Urinary bladder (tissue), 4 donors: ENCODE results near the gene XDH. TPM values are rescaled to one million over a fixed set of nuclear protein-coding genes. Genes with fewer than 3 reads are reported as not detected.

Experiments
- DNase-seq: peaks from one replicate; pipeline ENCODE4 v3.0.0-alpha.2; 2015; ENCODE audit errors: extremely low spot score
- H3K27ac ChIP-seq: one replicate; pipeline ENCODE4 v1.5.1; 2013; ENCODE audit warnings: low read depth, mild to moderate bottlenecking, moderate library complexity
- H3K36me3 ChIP-seq: one replicate; pipeline ENCODE4 v1.6.1; 2013; ENCODE audit warnings: mild to moderate bottlenecking, moderate library complexity; ENCODE audit not compliant: insufficient read depth
- H3K4me1 ChIP-seq: one replicate; pipeline ENCODE4 v1.6.1; 2013; ENCODE audit warnings: mild to moderate bottlenecking, moderate library complexity; ENCODE audit not compliant: insufficient read depth
- H3K4me3 ChIP-seq: one replicate; pipeline ENCODE4 v1.5.1; 2013; ENCODE audit warnings: low read depth, low read length
- WGBS: extraction: QIAGEN DNeasy Blood & Tissue Kit; methylation state at CpG from one replicate; pipeline ENCODE4 v1.1.7; 2013; 5-methylcytosine and 5-hydroxymethylcytosine counted together
- polyA plus RNA-seq: library from polyadenylated mRNA; stranded (reverse); fragments of 200-250 nt; gene quantifications from one replicate; pipeline ENCODE4 v1.2.3, GENCODE V29; 2013
- total RNA-seq: library from RNA; depleted of rRNA; stranded (reverse); fragments of >200 nt; gene quantifications from one replicate; pipeline ENCODE4 v1.2.3, GENCODE V29; 2014
- donor health status: healthy with polysubstance abuse.
- donor health status: healthy.

The XDH gene
- total and polyA plus RNA-seq, 2 donors = 1.5 to 2.1 TPM

- Histone ChIP-seq H3K4me1 (no peaks in the 10 kb centered on the region), H3K4me3 (no peak overlapping the region), H3K27ac (no peak overlapping the region), H3K36me3 (no peaks in the 10 kb centered on the region)
- no peak for DNase-seq
These were observed 4.8 kb upstream of the XDH start for GRCh38 chr2:31419386-31419785.

- H3K27ac ChIP-seq = no peak overlapping the region
- no peaks in the 10 kb centered on the region for H3K4me1 ChIP-seq
- no peak overlapping the region for H3K4me3 ChIP-seq
- no peaks in the 10 kb centered on the region for H3K36me3 ChIP-seq
- DNase-seq = no peak
- 43% methylated on average over 2 of the region's 2 CpGs for WGBS
These were observed 879 bp upstream of the XDH start for GRCh38 chr2:31415421-31415820.

GRCh38 chr2:31413862-31414550 is 536 bp downstream of the XDH start:
- no peaks in the 10 kb centered on the region for H3K4me1 ChIP-seq
- WGBS = 46% methylated on average over 5 of the region's 5 CpGs
- H3K36me3 ChIP-seq = no peaks in the 10 kb centered on the region
- DNase-seq = no peak
- no peak overlapping the region for H3K27ac ChIP-seq
- H3K4me3 ChIP-seq = no peak overlapping the region

- 27% methylated on average over 1 of the region's 1 CpG for WGBS
- Histone ChIP-seq H3K4me1 (no peaks in the 10 kb centered on the region), H3K27ac (no peak overlapping the region), H3K4me3 (no peak overlapping the region), H3K36me3 (no peaks in the 10 kb centered on the region)
- no peak for DNase-seq
These were observed 1.5 kb downstream of the XDH start for GRCh38 chr2:31413025-31413424.

GRCh38 chr2:31411771-31412170 is 2.8 kb downstream of the XDH start:
- H3K4me3 ChIP-seq = no peak overlapping the region
- 81% methylated on average over 2 of the region's 2 CpGs for WGBS
- no peaks in the 10 kb centered on the region for H3K36me3 ChIP-seq
- no peaks in the 10 kb centered on the region for H3K4me1 ChIP-seq
- H3K27ac ChIP-seq = no peak overlapping the region
- DNase-seq = no peak

- no peak overlapping the region for H3K4me3 ChIP-seq
- no peaks in the 10 kb centered on the region for H3K36me3 ChIP-seq
- DNase-seq = no peak
- WGBS = 80% methylated on average over 10 of the region's 10 CpGs
- H3K27ac ChIP-seq = no peak overlapping the region
- H3K4me1 ChIP-seq = no peaks in the 10 kb centered on the region
These were observed 7.8 kb downstream of the XDH start for GRCh38 chr2:31406593-31407385.

GRCh38 chr2:31404827-31405226 is 9.7 kb downstream of the XDH start:
- no peak for DNase-seq
- H3K36me3 ChIP-seq = no peaks in the 10 kb centered on the region
- 82% methylated on average over 4 of the region's 4 CpGs for WGBS
- H3K27ac ChIP-seq = no peak overlapping the region
- H3K4me1 ChIP-seq = no peaks in the 10 kb centered on the region
- H3K4me3 ChIP-seq = no peak overlapping the region

- DNase-seq = no peak
- WGBS = 89% methylated on average over 1 of the region's 1 CpG
- H3K4me1 ChIP-seq = no peaks in the 10 kb centered on the region
These were observed 10.2 kb downstream of the XDH start for GRCh38 chr2:31404302-31404701.

GRCh38 chr2:31402388-31402787 is 12.2 kb downstream of the XDH start:
- 89% methylated on average over 1 of the region's 1 CpG for WGBS
- H3K4me1 ChIP-seq = no peaks in the 10 kb centered on the region
- H3K4me3 ChIP-seq = no peak overlapping the region
- H3K27ac ChIP-seq = no peak overlapping the region
- H3K36me3 ChIP-seq = no peaks in the 10 kb centered on the region
- DNase-seq = no peak

More at GRCh38 chr2:31404302-31404701, 10.2 kb downstream of the XDH start:
- no peaks in the 10 kb centered on the region for H3K36me3 ChIP-seq
- H3K4me3 ChIP-seq = no peak overlapping the region
- no peak overlapping the region for H3K27ac ChIP-seq

- Histone ChIP-seq H3K36me3 (no peaks in the 10 kb centered on the region), H3K27ac (no peak overlapping the region), H3K4me1 (no peaks in the 10 kb centered on the region), H3K4me3 (no peak overlapping the region)
- DNase-seq = no peak
- WGBS = 45% methylated on average over 2 of the region's 2 CpGs
These were observed 13.0 kb downstream of the XDH start for GRCh38 chr2:31401580-31401979.

GRCh38 chr2:31398881-31399280 is 15.7 kb downstream of the XDH start:
- Histone ChIP-seq H3K27ac (no peak overlapping the region), H3K4me1 (no peaks in the 10 kb centered on the region), H3K4me3 (no peak overlapping the region), H3K36me3 (no peaks in the 10 kb centered on the region)
- WGBS = 85% methylated on average over 2 of the region's 2 CpGs
- DNase-seq = no peak

GRCh38 chr2:31397094-31397493 is 17.4 kb downstream of the XDH start:
- H3K27ac ChIP-seq = no peak overlapping the region
- WGBS = 74% methylated on average over 4 of the region's 4 CpGs
- no peak overlapping the region for H3K4me3 ChIP-seq
- no peak for DNase-seq
- no peaks in the 10 kb centered on the region for H3K4me1 ChIP-seq
- no peaks in the 10 kb centered on the region for H3K36me3 ChIP-seq

- no peaks in the 10 kb centered on the region for H3K4me1 ChIP-seq
These were observed 24.2 kb downstream of the XDH start for GRCh38 chr2:31390324-31390723.

GRCh38 chr2:31388736-31389135 is 25.8 kb downstream of the XDH start:
- H3K4me3 ChIP-seq = no peak overlapping the region
- DNase-seq = no peak
- H3K36me3 ChIP-seq = no peaks in the 10 kb centered on the region
- 78% methylated on average over 4 of the region's 4 CpGs for WGBS
- no peak overlapping the region for H3K27ac ChIP-seq
- no peaks in the 10 kb centered on the region for H3K4me1 ChIP-seq

More at GRCh38 chr2:31390324-31390723, 24.2 kb downstream of the XDH start:
- Histone ChIP-seq H3K4me3 (no peak overlapping the region), H3K27ac (no peak overlapping the region), H3K36me3 (no peaks in the 10 kb centered on the region)
- DNase-seq = no peak
